Measurements from ENCODE around the gene CLHC1.
"Not testable (repeated sequence)": the region's sequence is repeated elsewhere in the genome, so short reads cannot be mapped to it uniquely, and the experiment has no call there.

DNA sequence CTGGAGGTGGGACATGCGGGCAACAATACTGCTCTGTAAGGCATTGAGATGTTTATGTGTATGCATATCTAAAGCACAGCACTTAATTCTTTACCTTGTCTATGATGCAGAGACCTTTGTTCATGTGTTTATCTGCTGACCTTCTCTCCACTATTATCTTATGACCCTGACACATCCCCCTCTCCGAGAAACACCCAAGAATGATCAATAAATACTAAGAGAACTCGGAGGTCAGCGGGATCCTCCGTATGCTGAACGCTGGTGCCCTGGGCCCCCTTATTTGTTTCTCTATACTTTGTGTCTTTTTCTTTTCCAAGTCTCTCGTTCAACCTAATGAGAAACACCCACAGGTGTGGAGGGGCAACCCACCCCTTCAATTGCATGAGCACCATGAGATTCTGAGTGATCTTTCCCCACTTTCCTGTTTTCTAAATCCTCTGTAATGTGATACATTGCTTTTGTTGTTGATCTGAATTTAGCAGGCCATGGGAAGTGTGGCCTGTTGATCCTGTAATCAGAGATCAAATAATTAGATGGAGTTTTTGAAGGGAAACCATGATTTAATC is 47.8 kb upstream of the CLHC1 start:
- TF ChIP-seq, protein P1, sequence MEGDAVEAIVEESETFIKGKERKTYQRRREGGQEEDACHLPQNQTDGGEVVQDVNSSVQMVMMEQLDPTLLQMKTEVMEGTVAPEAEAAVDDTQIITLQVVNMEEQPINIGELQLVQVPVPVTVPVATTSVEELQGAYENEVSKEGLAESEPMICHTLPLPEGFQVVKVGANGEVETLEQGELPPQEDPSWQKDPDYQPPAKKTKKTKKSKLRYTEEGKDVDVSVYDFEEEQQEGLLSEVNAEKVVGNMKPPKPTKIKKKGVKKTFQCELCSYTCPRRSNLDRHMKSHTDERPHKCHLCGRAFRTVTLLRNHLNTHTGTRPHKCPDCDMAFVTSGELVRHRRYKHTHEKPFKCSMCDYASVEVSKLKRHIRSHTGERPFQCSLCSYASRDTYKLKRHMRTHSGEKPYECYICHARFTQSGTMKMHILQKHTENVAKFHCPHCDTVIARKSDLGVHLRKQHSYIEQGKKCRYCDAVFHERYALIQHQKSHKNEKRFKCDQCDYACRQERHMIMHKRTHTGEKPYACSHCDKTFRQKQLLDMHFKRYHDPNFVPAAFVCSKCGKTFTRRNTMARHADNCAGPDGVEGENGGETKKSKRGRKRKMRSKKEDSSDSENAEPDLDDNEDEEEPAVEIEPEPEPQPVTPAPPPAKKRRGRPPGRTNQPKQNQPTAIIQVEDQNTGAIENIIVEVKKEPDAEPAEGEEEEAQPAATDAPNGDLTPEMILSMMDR (IDR thresholded peaks at IDR 0.05), result not testable (repeated sequence)
- TF ChIP-seq EP300 (IDR thresholded peaks at IDR 0.05; ENCODE audit: low read depth), result not testable (repeated sequence)
